IMR-90 (cell line): ENCODE data around the gene THAP9. TPM values are rescaled to one million over a fixed set of nuclear protein-coding genes. Genes with fewer than 3 reads are reported as not detected.

Source experiments
- ATAC-seq: fragments of 200-7000 bp; cut with Tn5 transposase; 2 replicates; pipeline ENCODE4 v1.9.1; 2020; ENCODE audit warnings: low read depth, mild to moderate bottlenecking, moderate library complexity
- BruUV-seq: library from RNA; stranded (reverse); fragments of 400-500 nt; replicated peaks from 2 replicates; lab custom pipeline; 2021; lab: Mats Ljungman, UMichigan
- CTCF ChIA-PET: fragments of 300-600 bp; formaldehyde crosslinking; extraction: SDS; loops from one replicate; lab custom pipeline; 2021; ENCODE audit warnings: antibody characterized with exemption; lab: Yijun Ruan, JAX
- POLR2A ChIA-PET: fragments of 300-600 bp; sonication (Branson Sonifier 250); formaldehyde crosslinking; loops from one replicate; lab custom pipeline; 2022; ENCODE audit warnings: antibody characterized with exemption; ENCODE audit not compliant: unreplicated experiment; lab: Charles Lee
- DNase-seq: peaks from one replicate; pipeline ENCODE4 v3.0.0; 2013
- H2AFZ ChIP-seq: replicated peaks from 2 replicates; pipeline ENCODE3; 2013; ENCODE audit warnings: low read length, mild to moderate bottlenecking; ENCODE audit not compliant: poor library complexity
- H2AK5ac ChIP-seq: 2 replicates; pipeline ENCODE4 v1.6.1; 2013; ENCODE audit warnings: low read depth, low read length, inconsistent platforms
- H2AK9ac ChIP-seq: replicated peaks from 2 replicates; pipeline ENCODE3; 2013; ENCODE audit warnings: mild to moderate bottlenecking, low read depth, low read length, moderate library complexity; ENCODE audit not compliant: poor library complexity
- H2BK120ac ChIP-seq: 2 replicates; pipeline ENCODE4 v1.6.1; 2013; ENCODE audit warnings: low read depth, low read length, inconsistent platforms
- H2BK15ac ChIP-seq: 3 replicates; pipeline ENCODE4 v1.6.1; 2013; ENCODE audit warnings: low read depth, low read length, inconsistent platforms
- H2BK20ac ChIP-seq: 2 replicates; pipeline ENCODE4 v1.6.1; 2013; ENCODE audit warnings: low read depth, mild to moderate bottlenecking, inconsistent platforms, low read length, moderate library complexity
- H2BK5ac ChIP-seq: 2 replicates; pipeline ENCODE4 v1.6.1; 2013; ENCODE audit warnings: mild to moderate bottlenecking, low read depth, low read length, inconsistent platforms; ENCODE audit not compliant: poor library complexity, severe bottlenecking
- H3K14ac ChIP-seq: replicated peaks from 2 replicates; pipeline ENCODE4 v1.6.1; 2013; ENCODE audit warnings: low read depth, low read length, inconsistent platforms
- H3K18ac ChIP-seq: 2 replicates; pipeline ENCODE4 v1.6.1; 2013; ENCODE audit warnings: low read depth, low read length, control low read depth
- H3K23ac ChIP-seq: 2 replicates; pipeline ENCODE4 v1.6.1; 2013; ENCODE audit warnings: low read depth, low read length, inconsistent platforms
- H3K27ac ChIP-seq: 2 replicates; pipeline ENCODE4 v1.5.1; 2013; ENCODE audit warnings: mild to moderate bottlenecking, control low read depth, low read length; ENCODE audit not compliant: insufficient read depth
- H3K27me3 ChIP-seq: 2 replicates; pipeline ENCODE4 v1.6.1; 2013; ENCODE audit warnings: low read length; ENCODE audit not compliant: control insufficient read depth, insufficient read depth
- H3K36me3 ChIP-seq: 2 replicates; pipeline ENCODE4 v1.6.1; 2013; ENCODE audit warnings: low read length, mixed read lengths; ENCODE audit not compliant: control insufficient read depth, insufficient read depth
- H3K4ac ChIP-seq: 2 replicates; pipeline ENCODE4 v1.6.1; 2013; ENCODE audit warnings: low read depth, low read length, inconsistent platforms
- H3K4me1 ChIP-seq: 2 replicates; pipeline ENCODE4 v1.6.1; 2013; ENCODE audit warnings: low read length, mixed read lengths; ENCODE audit not compliant: control insufficient read depth, insufficient read depth
- H3K4me2 ChIP-seq: 2 replicates; pipeline ENCODE4 v1.6.1; 2013; ENCODE audit warnings: low read depth, mild to moderate bottlenecking, control low read depth, low read length, moderate library complexity
- H3K4me3 ChIP-seq: 2 replicates; pipeline ENCODE4 v1.5.1; 2013; ENCODE audit warnings: low read depth, mild to moderate bottlenecking, control low read depth, low read length, moderate library complexity; ENCODE audit not compliant: insufficient read depth
- H3K56ac ChIP-seq: 2 replicates; pipeline ENCODE4 v1.6.1; 2013; ENCODE audit warnings: low read length, inconsistent platforms; ENCODE audit not compliant: insufficient read depth; ENCODE audit errors: extremely low read depth
- H3K79me1 ChIP-seq, 2 experiments: 2 replicates each; pipeline ENCODE4 v1.6.1; 2013; ENCODE audit warnings: low read length in 2 of 2, inconsistent platforms in 1 of 2, low read depth in 1 of 2
- H3K9ac ChIP-seq: 2 replicates; pipeline ENCODE4 v1.6.1; 2013; ENCODE audit warnings: low read depth, low read length, control low read depth
- H3K9me1 ChIP-seq: 2 replicates; pipeline ENCODE4 v1.6.1; 2013; ENCODE audit warnings: low read length, inconsistent platforms; ENCODE audit not compliant: insufficient read depth
- H3K9me3 ChIP-seq: 2 replicates; pipeline ENCODE4 v1.6.1; 2013; ENCODE audit warnings: low read length; ENCODE audit not compliant: control insufficient read depth, insufficient read depth
- H4K20me1 ChIP-seq: 2 replicates; pipeline ENCODE4 v1.6.1; 2013; ENCODE audit warnings: low read length, inconsistent platforms; ENCODE audit not compliant: insufficient read depth
- H4K5ac ChIP-seq: 2 replicates; pipeline ENCODE4 v1.6.1; 2013; ENCODE audit warnings: mild to moderate bottlenecking, low read depth, low read length, control low read depth
- H4K8ac ChIP-seq, 2 experiments: 2 replicates each; pipeline ENCODE4 v1.6.1; 2013; ENCODE audit warnings: low read depth in 2 of 2, low read length in 2 of 2, control low read depth in 1 of 2, inconsistent platforms in 1 of 2
- H4K91ac ChIP-seq: 2 replicates; pipeline ENCODE4 v1.6.1; 2013; ENCODE audit warnings: low read depth, low read length, inconsistent platforms; ENCODE audit not compliant: insufficient read depth
- BHLHE40 ChIP-seq: fragments of 150-350 bp; IDR thresholded peaks from 2 replicates; pipeline ENCODE4 v1.6.1; 2016; ENCODE audit warnings: mild to moderate bottlenecking, low read depth, low read length
- CEBPB ChIP-seq: IDR thresholded peaks from 2 replicates; pipeline ENCODE4 v1.6.1; 2012; ENCODE audit warnings: low read depth, low read length, improper control_type of control experiment
- CHD1 ChIP-seq: IDR thresholded peaks from 2 replicates; pipeline ENCODE4 v1.6.1; 2012; ENCODE audit warnings: low read depth, low read length, improper control_type of control experiment
- FOS ChIP-seq: fragments of 150-350 bp; IDR thresholded peaks from 2 replicates; pipeline ENCODE4 v1.6.1; 2016; ENCODE audit warnings: low read depth, low read length
- MAFK ChIP-seq: IDR thresholded peaks from 2 replicates; pipeline ENCODE4 v1.6.1; 2012; ENCODE audit warnings: low read depth, low read length, improper control_type of control experiment
- MAZ ChIP-seq: IDR thresholded peaks from 2 replicates; pipeline ENCODE4 v1.6.1; 2012; ENCODE audit warnings: low read depth, mild to moderate bottlenecking, low read length, improper control_type of control experiment, moderate library complexity, borderline replicate concordance
- MXI1 ChIP-seq: IDR thresholded peaks from 2 replicates; pipeline ENCODE4 v1.6.1; 2012; ENCODE audit warnings: low read depth, mild to moderate bottlenecking, low read length, moderate library complexity, borderline replicate concordance
- NFE2L2 ChIP-seq: fragments of 150-350 bp; IDR thresholded peaks from 2 replicates; pipeline ENCODE4 v1.6.1; 2016; ENCODE audit warnings: low read depth, mild to moderate bottlenecking, low read length
- POLR2A ChIP-seq: IDR thresholded peaks from 2 replicates; pipeline ENCODE4 v1.6.1; 2012; ENCODE audit warnings: mild to moderate bottlenecking, low read depth, low read length
- RAD21 ChIP-seq: IDR thresholded peaks from 2 replicates; pipeline ENCODE4 v1.6.1; 2012; ENCODE audit warnings: low read length, improper control_type of control experiment
- RCOR1 ChIP-seq: IDR thresholded peaks from 2 replicates; pipeline ENCODE4 v1.6.1; 2012; ENCODE audit warnings: mild to moderate bottlenecking, low read length, improper control_type of control experiment; ENCODE audit not compliant: insufficient replicate concordance
- RFX5 ChIP-seq: IDR thresholded peaks from 2 replicates; pipeline ENCODE4 v1.8.0; 2012; ENCODE audit warnings: low read depth, mild to moderate bottlenecking, low read length, moderate library complexity
- SMC3 ChIP-seq: fragments of 150-350 bp; IDR thresholded peaks from 2 replicates; pipeline ENCODE4 v1.6.1; 2016; ENCODE audit warnings: low read depth, mild to moderate bottlenecking, antibody characterized with exemption, low read length, moderate library complexity
- WGBS, 2 experiments: methylation state at CpG; one replicate each; pipeline versions ENCODE4 v1.1.5 to v1.1.7; 2013; ENCODE audit warnings: missing lambda C conversion rate in 2 of 2; ENCODE audit not compliant: insufficient read length in 1 of 2; ENCODE audit errors: extremely low coverage in 2 of 2; 5-methylcytosine and 5-hydroxymethylcytosine counted together
- dilution Hi-C: fragments of 300-500 bp; cut with HindIII; formaldehyde crosslinking; loops from one replicate; pipeline ENCODE4 v1.14.3; 2018; ENCODE audit warnings: low sequenced_read_pairs; ENCODE audit not compliant: unreplicated experiment
- in situ Hi-C: fragments of 300-500 bp; cut with MboI; formaldehyde crosslinking; loops from 3 replicates; pipeline ENCODE4 v1.14.3; 2019; ENCODE audit warnings: low sequenced_read_pairs, inconsistent platforms, mixed read lengths
- intact Hi-C: fragments of 100-400 bp; cut with micrococcal nuclease; formaldehyde crosslinking; loops from 2 replicates; pipeline ENCODE4 v1.10.0; 2022
- polyA plus RNA-seq, 3 experiments: library from polyadenylated mRNA; depleted of rRNA; stranded (reverse); fragments of >200 nt; gene quantifications; 2 replicates each; pipeline ENCODE4 v1.2.3, GENCODE V29; 2012; ENCODE audit warnings: low replicate concordance in 1 of 3
- total RNA-seq: library from RNA; depleted of rRNA; stranded (reverse); fragments of >200 nt; gene quantifications from 2 replicates; pipeline ENCODE4 v1.2.3, GENCODE V29; 2012
- TF ChIP-seq, protein P1 (sequence below): conservative IDR thresholded peaks from 2 replicates; pipeline ENCODE4 v1.5.1; 2012; ENCODE audit warnings: mild to moderate bottlenecking, low read depth, low read length, improper control_type of control experiment
- TF ChIP-seq, protein P2 (sequence below): fragments of 150-350 bp; IDR thresholded peaks from 2 replicates; pipeline ENCODE4 v1.6.1; 2016; ENCODE audit warnings: low read depth, mild to moderate bottlenecking, low read length, moderate library complexity, borderline replicate concordance
- TF ChIP-seq, protein P3 (sequence below): fragments of 150-350 bp; IDR thresholded peaks from 2 replicates; pipeline ENCODE4 v1.6.1; 2017; ENCODE audit warnings: mild to moderate bottlenecking, antibody characterized with exemption, low read length, low read depth

THAP9 gene
- total and polyA plus RNA-seq, 2 of the 4 experiments (the other 2 are of a cell fraction) = 0.86 to 2.9 TPM

DNA sequence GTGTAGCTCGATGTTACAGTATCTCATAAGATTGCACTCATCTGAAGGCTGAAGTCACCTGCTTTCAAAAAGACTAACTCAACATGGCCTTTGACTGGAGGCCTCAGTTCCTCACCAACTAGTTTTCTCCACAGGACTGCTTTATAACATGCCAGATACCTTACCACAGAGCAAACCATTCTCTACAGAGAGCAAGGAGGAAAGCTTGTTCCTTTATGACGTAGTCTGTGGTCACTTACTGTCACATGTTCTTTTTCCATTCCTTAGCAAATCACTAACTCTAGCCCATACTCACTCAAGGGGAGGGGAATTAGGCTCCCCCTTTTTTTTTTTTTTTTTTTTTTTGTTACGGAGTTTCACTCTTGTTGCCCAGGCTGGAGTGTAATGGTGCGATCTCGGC, 3.2 kb downstream of the THAP9 start:
- DNase-seq = no peak
- no peak overlapping the region for H2AK9ac ChIP-seq
- H2BK120ac ChIP-seq = no peak overlapping the region
- H4K91ac ChIP-seq = no peak overlapping the region
- ChIA-PET CTCF (interaction anchor here (0.6 to 0.7 kb wide), 2 partner anchors 19 to 255 kb away, joined by 3 to 11 read pairs; no protein-coding TSS in a partner anchor), POLR2A (no interaction called here)
- no peak overlapping the region for H3K4ac ChIP-seq
- H3K4me2 ChIP-seq = no peak overlapping the region
- H3K14ac ChIP-seq = no peak overlapping the region
- H4K20me1 ChIP-seq = peaks cover 2% of the 10 kb centered on the region; the same call in 1 of the 2 replicates
- H4K8ac ChIP-seq = no peak overlapping the region
- in situ Hi-C loops = no loop called here
- no peaks in the 10 kb centered on the region for H3K27me3 ChIP-seq
- H2BK15ac ChIP-seq = no peak overlapping the region
- WGBS, 2 experiments = no CpG with 5 or more reads among the region's 5 CpGs
- intact Hi-C loops = no loop called here
- no peak overlapping the region for H3K4me3 ChIP-seq
- no peak overlapping the region for H3K23ac ChIP-seq
- no peak overlapping the region for H3K27ac ChIP-seq
- peaks cover 0 to 9% of the 10 kb centered on the region in 2 experiments; a peak in 1 of 4 replicates for H3K79me1 ChIP-seq
- no peak for ATAC-seq
- H2AK5ac ChIP-seq = no peak overlapping the region
- no peak overlapping the region for H3K9ac ChIP-seq
- H3K56ac ChIP-seq = no peak overlapping the region
- peaks cover 2% of the 10 kb centered on the region; the same call in 1 of the 2 replicates for H3K9me1 ChIP-seq
- no peak overlapping the region for H2BK20ac ChIP-seq
- H3K36me3 ChIP-seq = no peaks in the 10 kb centered on the region; the same call in 1 of the 2 replicates
- no peak overlapping the region for H4K5ac ChIP-seq
- TF ChIP-seq MXI1 (no peak), CEBPB (no peak), SMC3 (no peak), BHLHE40 (no peak), MAFK (no peak), NFE2L2 (no peak), RAD21 (no peak), FOS (no peak), POLR2A (no peak), RFX5 (no peak), RCOR1 (no peak), CHD1 (no peak), MAZ (no peak)
- TF ChIP-seq, protein P1, sequence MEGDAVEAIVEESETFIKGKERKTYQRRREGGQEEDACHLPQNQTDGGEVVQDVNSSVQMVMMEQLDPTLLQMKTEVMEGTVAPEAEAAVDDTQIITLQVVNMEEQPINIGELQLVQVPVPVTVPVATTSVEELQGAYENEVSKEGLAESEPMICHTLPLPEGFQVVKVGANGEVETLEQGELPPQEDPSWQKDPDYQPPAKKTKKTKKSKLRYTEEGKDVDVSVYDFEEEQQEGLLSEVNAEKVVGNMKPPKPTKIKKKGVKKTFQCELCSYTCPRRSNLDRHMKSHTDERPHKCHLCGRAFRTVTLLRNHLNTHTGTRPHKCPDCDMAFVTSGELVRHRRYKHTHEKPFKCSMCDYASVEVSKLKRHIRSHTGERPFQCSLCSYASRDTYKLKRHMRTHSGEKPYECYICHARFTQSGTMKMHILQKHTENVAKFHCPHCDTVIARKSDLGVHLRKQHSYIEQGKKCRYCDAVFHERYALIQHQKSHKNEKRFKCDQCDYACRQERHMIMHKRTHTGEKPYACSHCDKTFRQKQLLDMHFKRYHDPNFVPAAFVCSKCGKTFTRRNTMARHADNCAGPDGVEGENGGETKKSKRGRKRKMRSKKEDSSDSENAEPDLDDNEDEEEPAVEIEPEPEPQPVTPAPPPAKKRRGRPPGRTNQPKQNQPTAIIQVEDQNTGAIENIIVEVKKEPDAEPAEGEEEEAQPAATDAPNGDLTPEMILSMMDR = no peak
- TF ChIP-seq, protein P2, sequence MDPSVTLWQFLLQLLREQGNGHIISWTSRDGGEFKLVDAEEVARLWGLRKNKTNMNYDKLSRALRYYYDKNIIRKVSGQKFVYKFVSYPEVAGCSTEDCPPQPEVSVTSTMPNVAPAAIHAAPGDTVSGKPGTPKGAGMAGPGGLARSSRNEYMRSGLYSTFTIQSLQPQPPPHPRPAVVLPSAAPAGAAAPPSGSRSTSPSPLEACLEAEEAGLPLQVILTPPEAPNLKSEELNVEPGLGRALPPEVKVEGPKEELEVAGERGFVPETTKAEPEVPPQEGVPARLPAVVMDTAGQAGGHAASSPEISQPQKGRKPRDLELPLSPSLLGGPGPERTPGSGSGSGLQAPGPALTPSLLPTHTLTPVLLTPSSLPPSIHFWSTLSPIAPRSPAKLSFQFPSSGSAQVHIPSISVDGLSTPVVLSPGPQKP = no peak
- TF ChIP-seq, protein P3, sequence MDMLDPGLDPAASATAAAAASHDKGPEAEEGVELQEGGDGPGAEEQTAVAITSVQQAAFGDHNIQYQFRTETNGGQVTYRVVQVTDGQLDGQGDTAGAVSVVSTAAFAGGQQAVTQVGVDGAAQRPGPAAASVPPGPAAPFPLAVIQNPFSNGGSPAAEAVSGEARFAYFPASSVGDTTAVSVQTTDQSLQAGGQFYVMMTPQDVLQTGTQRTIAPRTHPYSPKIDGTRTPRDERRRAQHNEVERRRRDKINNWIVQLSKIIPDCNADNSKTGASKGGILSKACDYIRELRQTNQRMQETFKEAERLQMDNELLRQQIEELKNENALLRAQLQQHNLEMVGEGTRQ = no peak
- H3K18ac ChIP-seq = no peak overlapping the region
- no peak overlapping the region for H2AFZ ChIP-seq
- dilution Hi-C loops = no loop called here
- H2BK5ac ChIP-seq = no peak overlapping the region
- BruUV-seq = no TSS peak
- no peaks in the 10 kb centered on the region for H3K4me1 ChIP-seq
- no peaks in the 10 kb centered on the region for H3K9me3 ChIP-seq
